ENCODE results near the gene GPX3. TPM values are rescaled to one million over a fixed set of nuclear protein-coding genes. Genes with fewer than 3 reads are reported as not detected.

Gene GPX3
- polyA plus RNA-seq, 1 of the 3 experiments (the other 2 are of a cell fraction): 3.2 TPM

GRCh38 chr5:151005950-151006576, 14.3 kb upstream of the GPX3 start:
- CTCF ChIA-PET: interaction anchor here (1.0 to 1.8 kb wide), 4 partner anchors 43 to 120 kb away, joined by 3 to 10 read pairs (median 6); no protein-coding TSS in a partner anchor
- Histone ChIP-seq H3K27ac (ENCODE audit: low read depth in 2 of 2, low read length in 1 of 2) (no peak overlapping the region), H2AFZ (ENCODE audit: low read depth) (no peak overlapping the region), H3K9me3 (no peaks in the 10 kb centered on the region), H3K79me2 (ENCODE audit: insufficient read depth) (no peaks in the 10 kb centered on the region), H3K9ac (no peak overlapping the region), H3K4me3 (ENCODE audit: low read depth in 2 of 2, low read length in 1 of 2) (no peak overlapping the region), H3K36me3 (replicated peaks in 1 of 2; ENCODE audit: control insufficient read depth in 1 of 2, insufficient read depth in 2 of 2, low read length in 1 of 2) (no peaks in the 10 kb centered on the region), H3F3A (replicated peaks; ENCODE audit: insufficient read depth) (no peaks in the 10 kb centered on the region), H3K4me2 (no peak overlapping the region), H3K4me1 (ENCODE audit: control insufficient read depth in 1 of 2, insufficient read depth in 2 of 2, low read depth in 1 of 2, low read length in 1 of 2) (no peaks in the 10 kb centered on the region), H3K27me3 (ENCODE audit: insufficient read depth) (no peaks in the 10 kb centered on the region), H3K9me2 (no peaks in the 10 kb centered on the region), H4K20me1 (ENCODE audit: insufficient read depth) (no peaks in the 10 kb centered on the region)
- POLR2A ChIA-PET: no interaction called here
- 48% methylated on average over 4 of the region's 7 CpGs for WGBS (ENCODE audit: low lambda C conversion rate)
- no peak for TF ChIP-seq MEF2A (IDR thresholded peaks at IDR 0.05; ENCODE audit: borderline replicate concordance, low read depth)
- no peak for TF ChIP-seq CTCF (IDR thresholded peaks at IDR 0.05)
- no peak for TF ChIP-seq CHD2 (IDR thresholded peaks at IDR 0.05; ENCODE audit: low read length, partially characterized antibody)
- TF ChIP-seq TAF1 (IDR thresholded peaks at IDR 0.05; ENCODE audit: borderline replicate concordance, low read depth, low read length): no peak
- TF ChIP-seq FOXJ3 (CRISPR knock-in tag; IDR thresholded peaks at IDR 0.05): no peak
- no peak for TF ChIP-seq NFIC (IDR thresholded peaks at IDR 0.05; ENCODE audit: borderline replicate concordance)
- no peak for TF ChIP-seq REST (IDR thresholded peaks at IDR 0.05; ENCODE audit: low read depth, low read length)
- DNase-seq: no peak

- WGBS (ENCODE audit: low lambda C conversion rate): 41% methylated on average over 4 of the region's 5 CpGs
- POLR2A ChIA-PET: no interaction called here
These were observed 13.6 kb upstream of the GPX3 start for GRCh38 chr5:151006704-151007334.

More at GRCh38 chr5:151006704-151007334, 13.6 kb upstream of the GPX3 start:
- no peak for DNase-seq
- Histone ChIP-seq H3K9me2 (no peaks in the 10 kb centered on the region), H3K4me3 (ENCODE audit: low read depth in 2 of 2, low read length in 1 of 2) (no peak overlapping the region), H3K27me3 (ENCODE audit: insufficient read depth) (no peaks in the 10 kb centered on the region), H2AFZ (ENCODE audit: low read depth) (no peak overlapping the region), H3K79me2 (ENCODE audit: insufficient read depth) (no peaks in the 10 kb centered on the region), H3K27ac (ENCODE audit: low read depth in 2 of 2, low read length in 1 of 2) (no peak overlapping the region), H3K9me3 (no peaks in the 10 kb centered on the region), H4K20me1 (ENCODE audit: insufficient read depth) (no peaks in the 10 kb centered on the region), H3K4me2 (no peak overlapping the region), H3K36me3 (replicated peaks in 1 of 2; ENCODE audit: control insufficient read depth in 1 of 2, insufficient read depth in 2 of 2, low read length in 1 of 2) (no peaks in the 10 kb centered on the region), H3K4me1 (ENCODE audit: control insufficient read depth in 1 of 2, insufficient read depth in 2 of 2, low read depth in 1 of 2, low read length in 1 of 2) (no peaks in the 10 kb centered on the region), H3F3A (replicated peaks; ENCODE audit: insufficient read depth) (no peaks in the 10 kb centered on the region), H3K9ac (no peak overlapping the region)
- TF ChIP-seq EP300 (IDR thresholded peaks at IDR 0.05; ENCODE audit: borderline replicate concordance in 1 of 2, low read depth in 1 of 2, low read length in 1 of 2): no peak
- CTCF ChIA-PET: interaction anchor here (1.0 to 1.8 kb wide), 3 partner anchors 45 to 119 kb away, joined by 3 to 5 read pairs (median 4); no protein-coding TSS in a partner anchor
